ENCODE data around the gene PHF2. TPM values are rescaled to one million over a fixed set of nuclear protein-coding genes. Genes with fewer than 3 reads are reported as not detected.

The PHF2 gene
- total and polyA plus RNA-seq, 2 of the 4 experiments (the other 2 are of a cell fraction), result 5.9 to 9.5 TPM

DNA sequence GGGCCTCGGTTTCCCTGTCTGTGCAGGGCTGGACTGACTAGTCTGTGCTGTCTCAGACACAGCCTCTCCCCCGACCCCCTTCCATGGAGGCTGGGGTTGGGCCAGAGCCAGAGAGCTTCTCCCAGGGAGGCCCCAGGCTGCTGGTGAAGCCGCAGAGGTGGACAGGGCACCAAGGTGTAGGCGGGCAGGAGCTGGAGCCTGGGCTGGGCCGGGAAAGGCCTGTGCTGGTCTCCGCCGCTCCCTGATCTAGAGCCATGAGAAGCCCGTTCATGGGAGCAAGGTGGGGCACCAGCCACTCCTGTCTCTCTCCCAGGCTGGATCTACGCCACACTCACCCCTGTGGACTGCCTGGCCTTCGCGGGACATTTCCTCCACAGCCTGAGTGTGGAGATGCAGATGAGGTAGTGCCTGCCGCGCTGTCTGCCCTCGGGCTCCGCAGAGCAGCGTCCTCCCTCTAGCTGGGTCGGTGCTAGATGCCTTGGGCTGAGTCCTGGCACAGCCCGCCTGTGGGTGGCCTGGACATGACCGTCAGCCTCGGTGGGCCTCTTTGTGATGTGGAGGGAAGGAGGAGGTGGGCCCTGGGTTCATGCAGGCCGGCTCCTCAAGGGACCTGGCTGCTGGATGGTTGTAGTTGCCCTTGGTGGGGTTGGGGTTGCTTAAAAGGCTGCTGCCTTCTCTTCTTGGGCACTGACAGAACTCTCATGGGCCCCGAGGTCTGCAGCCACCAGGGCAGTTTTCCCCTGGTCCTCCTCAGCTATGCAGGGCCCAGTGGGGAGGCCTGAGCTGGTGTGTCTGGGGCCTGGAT is 79.4 kb downstream of the PHF2 start:
- WGBS, 2 experiments (ENCODE audit: extremely low coverage in 2 of 2, insufficient read length in 1 of 2), result 100% methylated on average over 1 of the region's 22 CpGs; no CpG with 5 or more reads in 1 of the 2 experiments

More for the DNA sequence above, 79.4 kb downstream of the PHF2 start:
- Histone ChIP-seq H2BK120ac (ENCODE audit: low read depth, low read length) (no peak overlapping the region), H2BK15ac (ENCODE audit: low read depth, low read length) (no peak overlapping the region), H3K4me2 (ENCODE audit: low read depth, low read length) (no peak overlapping the region), H2AFZ (replicated peaks; ENCODE audit: low read length, poor library complexity) (no peak overlapping the region), H3K18ac (ENCODE audit: low read depth, low read length) (no peak overlapping the region), H2BK5ac (ENCODE audit: low read depth, low read length, poor library complexity, severe bottlenecking) (no peak overlapping the region), H3K56ac (ENCODE audit: extremely low read depth, insufficient read depth, low read length) (no peak overlapping the region), H3K9me3 (ENCODE audit: control insufficient read depth, insufficient read depth, low read length) (no peaks in the 10 kb centered on the region), H3K23ac (ENCODE audit: low read depth, low read length) (no peak overlapping the region), H3K4me1 (ENCODE audit: control insufficient read depth, insufficient read depth, low read length) (no peaks in the 10 kb centered on the region), H3K9me1 (ENCODE audit: insufficient read depth, low read length) (0 out of 2 replicates have a peak, but pooled peaks cover 8% of the 10 kb centered on the region), H3K4ac (ENCODE audit: low read depth, low read length) (no peak overlapping the region), H3K36me3 (ENCODE audit: control insufficient read depth, insufficient read depth, low read length) (peaks cover 53% of the 10 kb centered on the region), H2AK9ac (replicated peaks; ENCODE audit: low read depth, low read length, poor library complexity) (no peak overlapping the region), H3K14ac (replicated peaks; ENCODE audit: low read depth, low read length) (no peak overlapping the region), H4K91ac (ENCODE audit: insufficient read depth, low read depth, low read length) (no peak overlapping the region), H3K27ac (ENCODE audit: insufficient read depth, low read length) (no peak overlapping the region), H3K9ac (ENCODE audit: low read depth, low read length) (no peak overlapping the region), H2AK5ac (ENCODE audit: low read depth, low read length) (no peak overlapping the region), H2BK20ac (ENCODE audit: low read depth, low read length) (no peak overlapping the region), H4K20me1 (ENCODE audit: insufficient read depth, low read length) (no peaks in the 10 kb centered on the region; the same call in 1 of the 2 replicates), H4K8ac (ENCODE audit: low read depth in 2 of 2, low read length in 2 of 2) (no peak overlapping the region), H3K79me1 (ENCODE audit: low read depth in 1 of 2, low read length in 2 of 2) (no peaks in the 10 kb centered on the region), H4K5ac (ENCODE audit: low read depth, low read length) (no peak overlapping the region), H3K27me3 (ENCODE audit: control insufficient read depth, insufficient read depth, low read length) (no peaks in the 10 kb centered on the region), H3K4me3 (ENCODE audit: insufficient read depth, low read depth, low read length) (no peak overlapping the region)
- in situ Hi-C loops (cut with MboI; ENCODE audit: low sequenced_read_pairs) (no loop called here), intact Hi-C loops (cut with micrococcal nuclease) (no loop called here), dilution Hi-C loops (cut with HindIII; ENCODE audit: low sequenced_read_pairs, unreplicated experiment) (no loop called here)
- BruUV-seq (replicated peaks), result no TSS peak
- DNase-seq (no peak), ATAC-seq (ENCODE audit: low read depth) (no peak)
- ChIA-PET POLR2A (ENCODE audit: unreplicated experiment) (no interaction called here), CTCF (no interaction called here)
- no peak for TF ChIP-seq NFE2L2 (IDR thresholded peaks at IDR 0.05; ENCODE audit: low read depth, low read length)
- TF ChIP-seq USF2 (IDR thresholded peaks at IDR 0.05; ENCODE audit: low read depth, low read length), result no peak
- no peak for TF ChIP-seq MAZ (IDR thresholded peaks at IDR 0.05; ENCODE audit: borderline replicate concordance, low read depth, low read length)
- TF ChIP-seq MXI1 (IDR thresholded peaks at IDR 0.05; ENCODE audit: borderline replicate concordance, low read depth, low read length), result no peak
- TF ChIP-seq BHLHE40 (IDR thresholded peaks at IDR 0.05; ENCODE audit: low read depth, low read length), result no peak
- TF ChIP-seq MAFK (IDR thresholded peaks at IDR 0.05; ENCODE audit: low read depth, low read length), result no peak
- no peak for TF ChIP-seq RAD21 (IDR thresholded peaks at IDR 0.05; ENCODE audit: low read length)
- TF ChIP-seq, protein P1, sequence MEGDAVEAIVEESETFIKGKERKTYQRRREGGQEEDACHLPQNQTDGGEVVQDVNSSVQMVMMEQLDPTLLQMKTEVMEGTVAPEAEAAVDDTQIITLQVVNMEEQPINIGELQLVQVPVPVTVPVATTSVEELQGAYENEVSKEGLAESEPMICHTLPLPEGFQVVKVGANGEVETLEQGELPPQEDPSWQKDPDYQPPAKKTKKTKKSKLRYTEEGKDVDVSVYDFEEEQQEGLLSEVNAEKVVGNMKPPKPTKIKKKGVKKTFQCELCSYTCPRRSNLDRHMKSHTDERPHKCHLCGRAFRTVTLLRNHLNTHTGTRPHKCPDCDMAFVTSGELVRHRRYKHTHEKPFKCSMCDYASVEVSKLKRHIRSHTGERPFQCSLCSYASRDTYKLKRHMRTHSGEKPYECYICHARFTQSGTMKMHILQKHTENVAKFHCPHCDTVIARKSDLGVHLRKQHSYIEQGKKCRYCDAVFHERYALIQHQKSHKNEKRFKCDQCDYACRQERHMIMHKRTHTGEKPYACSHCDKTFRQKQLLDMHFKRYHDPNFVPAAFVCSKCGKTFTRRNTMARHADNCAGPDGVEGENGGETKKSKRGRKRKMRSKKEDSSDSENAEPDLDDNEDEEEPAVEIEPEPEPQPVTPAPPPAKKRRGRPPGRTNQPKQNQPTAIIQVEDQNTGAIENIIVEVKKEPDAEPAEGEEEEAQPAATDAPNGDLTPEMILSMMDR (conservative IDR thresholded peaks at IDR 0.05; ENCODE audit: low read depth, low read length), result no peak
